Measurements from ENCODE around the gene CDK16. TPM values are rescaled to one million over a fixed set of nuclear protein-coding genes. Genes with fewer than 3 reads are reported as not detected.

Gene CDK16
- total and polyA plus RNA-seq, 2 of the 13 experiments (the other 11 are each of a cell fraction or from before 2014, with no cell fraction given), result 64.5 to 225 TPM

- TF ChIP-seq HMGXB3 (CRISPR knock-in tag; IDR thresholded peaks at IDR 0.05; ENCODE audit: borderline replicate concordance) (0 out of 2 replicates have a peak, but pooled peaks have one; percentile 49), ZNF597 (CRISPR knock-in tag; IDR thresholded peaks at IDR 0.05) (0 out of 2 replicates have a peak, but pooled peaks have one; percentile 58), CSRNP2 (CRISPR knock-in tag; conservative IDR thresholded peaks at IDR 0.05; ENCODE audit: low read depth) (no peak), HINFP (CRISPR knock-in tag; IDR thresholded peaks at IDR 0.05; ENCODE audit: low read depth) (0 out of 2 replicates have a peak, but pooled peaks have one; percentile 32), LBX2 (CRISPR knock-in tag; IDR thresholded peaks at IDR 0.05; ENCODE audit: borderline replicate concordance) (no peak), ZBTB26 (CRISPR knock-in tag; IDR thresholded peaks at IDR 0.05; ENCODE audit: borderline replicate concordance) (no peak), CCDC6 (CRISPR knock-in tag; IDR thresholded peaks at IDR 0.05) (0 out of 2 replicates have a peak, but pooled peaks have one; percentile 32), SALL1 (CRISPR knock-in tag; IDR thresholded peaks at IDR 0.05) (peak; percentile 64), ZNF350 (CRISPR knock-in tag; IDR thresholded peaks at IDR 0.05; ENCODE audit: borderline replicate concordance, low read depth) (peak; percentile 52; the same call in 1 of the 2 replicates), ZNF20 (CRISPR knock-in tag; IDR thresholded peaks at IDR 0.05) (no peak), ZBTB33 (CRISPR knock-in tag; IDR thresholded peaks at IDR 0.05) (0 out of 2 replicates have a peak, but pooled peaks have one; percentile 15)
These were observed 27.8 kb upstream of the CDK16 start (continued) for GRCh38 chrX:47190445-47191269.

Measured in HepG2 (cell line).